ENCODE data around the gene DNAJC1. TPM values are rescaled to one million over a fixed set of nuclear protein-coding genes. Genes with fewer than 3 reads are reported as not detected.

Gene DNAJC1
- total and polyA plus RNA-seq, 2 of the 8 experiments (the other 6 are each of a cell fraction or from before 2014, with no cell fraction given), result 6.8 to 14.8 TPM

DNA sequence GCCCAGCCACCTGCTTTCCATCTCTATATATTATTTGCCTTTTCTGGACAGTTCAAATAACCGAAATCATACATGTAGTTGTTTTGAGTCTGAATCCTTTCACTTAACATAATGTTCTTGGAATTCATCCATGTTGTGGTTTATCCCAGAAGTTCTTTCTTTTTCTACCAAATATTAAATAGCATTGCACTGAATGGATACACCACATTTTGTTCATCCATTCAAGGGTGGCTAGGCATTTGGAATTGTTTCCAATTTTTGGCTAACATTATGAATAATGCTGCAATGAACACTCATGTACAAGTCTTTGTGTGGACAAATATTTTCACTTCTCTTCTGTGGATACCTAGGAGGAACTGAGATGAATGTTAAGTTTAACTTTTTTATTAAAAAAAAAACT is 18.0 kb downstream of the DNAJC1 start:
- Histone ChIP-seq H3K14ac (ENCODE audit: insufficient read length) (no peak overlapping the region), H3K4me2 (ENCODE audit: insufficient read depth in 1 of 2, low read depth in 2 of 2, low read length in 2 of 2) (no peak overlapping the region), H3K79me2 (ENCODE audit: control insufficient read depth in 1 of 2, insufficient read depth in 2 of 2, low read length in 2 of 2) (0 out of 4 replicates have a peak, but pooled peaks cover 0 to under 1% of the 10 kb centered on the region in 2 experiments), H4K5ac (ENCODE audit: insufficient read length, low read depth, low read length) (no peak overlapping the region), H3K27ac (ENCODE audit: low read depth, low read length) (no peak overlapping the region), H3K27me3 (replicated peaks in 1 of 4; ENCODE audit: control insufficient read depth in 3 of 4, extremely low read depth in 1 of 4, insufficient read depth in 3 of 4, low read length in 3 of 4) (no peaks in the 10 kb centered on the region), H2BK5ac (ENCODE audit: low read depth, low read length) (no peak overlapping the region), H2BK20ac (ENCODE audit: low read length) (no peak overlapping the region), H3K9ac (replicated peaks in 1 of 4; ENCODE audit: extremely low read depth in 1 of 4, low read depth in 3 of 4, low read length in 3 of 4) (no peak overlapping the region), H4K8ac (ENCODE audit: extremely low read depth, insufficient read depth, low read length) (no peak overlapping the region), H3K23ac (ENCODE audit: insufficient read length) (no peak overlapping the region), H2AFZ (ENCODE audit: low read length) (no peak overlapping the region), H3K18ac (ENCODE audit: extremely low read depth, low read length) (no peak overlapping the region), H2BK120ac (replicated peaks; ENCODE audit: low read depth, low read length) (no peak overlapping the region), H3K4me1 (replicated peaks in 1 of 4; ENCODE audit: control insufficient read depth in 3 of 4, insufficient read depth in 4 of 4, low read length in 3 of 4) (peaks cover 0 to 3% (median 0%) of the 10 kb centered on the region in 4 experiments; a peak in 1 of 7 replicates), H2AK5ac (ENCODE audit: low read depth, low read length) (no peak overlapping the region), H4K20me1 (replicated peaks in 1 of 2; ENCODE audit: control insufficient read depth in 1 of 2, insufficient read depth in 2 of 2, low read length in 2 of 2) (no peaks in the 10 kb centered on the region), H4K91ac (replicated peaks; ENCODE audit: insufficient read length, low read length) (no peak overlapping the region), H3K4me3 (ENCODE audit: extremely low read depth in 1 of 4, insufficient read depth in 2 of 4, low read depth in 3 of 4, low read length in 4 of 4) (no peak overlapping the region), H2BK15ac (ENCODE audit: low read length) (no peak overlapping the region), H3K23me2 (ENCODE audit: low read depth, low read length) (no peaks in the 10 kb centered on the region), H3K9me3 (ENCODE audit: insufficient read depth in 2 of 2, low read depth in 1 of 2, low read length in 1 of 2) (peaks cover 0 to 4% of the 10 kb centered on the region in 2 experiments; a peak in 1 of 4 replicates), H3K79me1 (ENCODE audit: low read depth, low read length) (no peaks in the 10 kb centered on the region), H3K4ac (replicated peaks; ENCODE audit: insufficient read length, low read depth, low read length) (no peak overlapping the region), H3K36me3 (ENCODE audit: control insufficient read depth in 2 of 4, insufficient read depth in 4 of 4, low read length in 3 of 4) (no peaks in the 10 kb centered on the region), H3K56ac (replicated peaks; ENCODE audit: insufficient read length, low read depth, low read length) (no peak overlapping the region), H2BK12ac (ENCODE audit: low read depth, low read length) (no peak overlapping the region)
- POLR2A ChIA-PET (ENCODE audit: partially characterized antibody), result no interaction called here
- DNase-seq (ENCODE audit: low read depth in 1 of 2, low spot score in 2 of 2), result no peak
- CTCF ChIA-PET (ENCODE audit: partially characterized antibody), result no interaction called here
- no peak for FAIRE-seq
- 100% methylated on average over 1 of the region's 1 CpG; no CpG with 5 or more reads in 1 of the 2 experiments for WGBS, 2 experiments (ENCODE audit: extremely low coverage in 1 of 2, insufficient coverage in 1 of 2, insufficient read length in 1 of 2, insufficient replicate concordance in 2 of 2, low coverage in 1 of 2, low lambda C conversion rate in 2 of 2, missing lambda C conversion rate in 1 of 2)
- TF ChIP-seq SRF (IDR thresholded peaks at IDR 0.05; ENCODE audit: low read depth, low read length) (no peak), KDM5A (IDR thresholded peaks at IDR 0.05; ENCODE audit: low read length) (no peak), CHD2 (IDR thresholded peaks at IDR 0.05; ENCODE audit: low read length) (no peak), EZH2 (IDR thresholded peaks at IDR 0.05; ENCODE audit: low read depth, low read length, severe bottlenecking) (no peak), TAF1 (IDR thresholded peaks at IDR 0.05; ENCODE audit: low read depth, low read length) (no peak), RFX5 (IDR thresholded peaks at IDR 0.05; ENCODE audit: borderline replicate concordance, low read depth, low read length) (no peak), CBX5 (IDR thresholded peaks at IDR 0.05; ENCODE audit: low read depth, low read length) (no peak), SP1 (IDR thresholded peaks at IDR 0.05; ENCODE audit: low read depth, low read length) (no peak), TEAD4 (IDR thresholded peaks at IDR 0.05; ENCODE audit: low read depth, low read length) (no peak), BACH1 (IDR thresholded peaks at IDR 0.05; ENCODE audit: low read length) (no peak), BRCA1 (IDR thresholded peaks at IDR 0.05; ENCODE audit: low read depth, low read length) (no peak), SIX5 (IDR thresholded peaks at IDR 0.05; ENCODE audit: low read depth, low read length) (no peak), MAFK (IDR thresholded peaks at IDR 0.05; ENCODE audit: low read depth, low read length) (no peak)
- TF ChIP-seq, protein P1, sequence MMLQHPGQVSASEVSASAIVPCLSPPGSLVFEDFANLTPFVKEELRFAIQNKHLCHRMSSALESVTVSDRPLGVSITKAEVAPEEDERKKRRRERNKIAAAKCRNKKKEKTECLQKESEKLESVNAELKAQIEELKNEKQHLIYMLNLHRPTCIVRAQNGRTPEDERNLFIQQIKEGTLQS (IDR thresholded peaks at IDR 0.05; ENCODE audit: insufficient read depth, low read depth, low read length), result no peak
- TF ChIP-seq, protein P2, sequence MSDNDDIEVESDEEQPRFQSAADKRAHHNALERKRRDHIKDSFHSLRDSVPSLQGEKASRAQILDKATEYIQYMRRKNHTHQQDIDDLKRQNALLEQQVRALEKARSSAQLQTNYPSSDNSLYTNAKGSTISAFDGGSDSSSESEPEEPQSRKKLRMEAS (IDR thresholded peaks at IDR 0.05), result no peak
